CD4-positive, CD25-positive, alpha-beta regulatory T cell (primary cell): Measurements from ENCODE around the gene GAMT. TPM values are rescaled to one million over a fixed set of nuclear protein-coding genes. Genes with fewer than 3 reads are reported as not detected.

ENCODE experiments used
- ATAC-seq, 2 donors: fragments of 150-1000 bp; cut with Tn5 transposase; one replicate each; pipeline ENCODE4 v1.10.0; 2021; ENCODE audit warnings: low read depth in 2 of 2, moderate number of reproducible peaks in 2 of 2, moderate library complexity in 1 of 2
- DNase-seq, 3 donors: peaks; one replicate each; pipeline versions ENCODE4 v3.0.0 to v3.0.0-alpha.2; 2012 to 2022; ENCODE audit warnings: mixed read lengths in 1 of 3
- H3K27ac ChIP-seq: one replicate; pipeline ENCODE4 v1.7.0; 2013; ENCODE audit warnings: mild to moderate bottlenecking, low read length; ENCODE audit not compliant: insufficient read depth, poor library complexity, severe bottlenecking
- H3K27me3 ChIP-seq: one replicate; pipeline ENCODE4 v1.7.0; 2013; ENCODE audit warnings: low read length; ENCODE audit not compliant: control insufficient read depth, insufficient read depth
- H3K36me3 ChIP-seq: one replicate; pipeline ENCODE4 v1.7.0; 2013; ENCODE audit warnings: mild to moderate bottlenecking, low read length, moderate library complexity; ENCODE audit not compliant: control insufficient read depth, insufficient read depth
- H3K4me1 ChIP-seq: 2 replicates; pipeline ENCODE4 v1.7.0; 2013; ENCODE audit warnings: mild to moderate bottlenecking, low read length; ENCODE audit not compliant: insufficient read depth, control insufficient read depth, poor library complexity, severe bottlenecking
- H3K4me3 ChIP-seq: one replicate; pipeline ENCODE4 v1.7.0; 2013; ENCODE audit warnings: low read depth, mild to moderate bottlenecking, low read length, moderate library complexity
- H3K9me3 ChIP-seq, 2 experiments: 1 replicate in 1 of 2; 2 replicates in 1 of 2; pipeline ENCODE4 v1.7.0; 2013; ENCODE audit warnings: low read length in 2 of 2, mild to moderate bottlenecking in 1 of 2, moderate library complexity in 1 of 2; ENCODE audit not compliant: control insufficient read depth in 2 of 2
- H3K27ac Mint-ChIP-seq, 3 donors: one replicate each; pipeline ENCODE4 v1.8.0; 2020 to 2022; ENCODE audit warnings: mild to moderate bottlenecking in 3 of 3, mixed read lengths in 3 of 3, moderate library complexity in 2 of 3
- H3K27me3 Mint-ChIP-seq: one replicate; pipeline ENCODE4 v1.8.0; 2022; ENCODE audit warnings: mild to moderate bottlenecking, mixed read lengths
- H3K36me3 Mint-ChIP-seq: one replicate; pipeline ENCODE4 v1.8.0; 2020; ENCODE audit warnings: mixed read lengths
- H3K4me1 Mint-ChIP-seq, 4 donors: one replicate each; pipeline ENCODE4 v1.8.0; 2020 to 2022; ENCODE audit warnings: mixed read lengths in 4 of 4, mild to moderate bottlenecking in 1 of 4
- H3K4me3 Mint-ChIP-seq, 4 donors: one replicate each; pipeline ENCODE4 v1.8.0; 2020 to 2022; ENCODE audit warnings: mild to moderate bottlenecking in 4 of 4, mixed read lengths in 4 of 4, moderate library complexity in 3 of 4
- H3K9me3 Mint-ChIP-seq, 7 donors: one replicate each; pipeline ENCODE4 v1.8.0; 2020 to 2022; ENCODE audit warnings: mixed read lengths in 7 of 7, mild to moderate bottlenecking in 3 of 7, moderate library complexity in 2 of 7
- polyA plus RNA-seq, 4 donors: library from polyadenylated mRNA; unstranded; fragments of 300-500 nt; fragmentation: Illumina TruSeq; gene quantifications; one replicate each; pipeline ENCODE4 v1.2.3, GENCODE V29; 2021
- total RNA-seq: library from RNA; stranded (reverse); gene quantifications from one replicate; pipeline ENCODE4 v1.2.3, GENCODE V29; 2022

The GAMT gene
- total and polyA plus RNA-seq, 5 donors from 2014 or later, result 6.7 to 20.2 (median 12.9) TPM

DNA sequence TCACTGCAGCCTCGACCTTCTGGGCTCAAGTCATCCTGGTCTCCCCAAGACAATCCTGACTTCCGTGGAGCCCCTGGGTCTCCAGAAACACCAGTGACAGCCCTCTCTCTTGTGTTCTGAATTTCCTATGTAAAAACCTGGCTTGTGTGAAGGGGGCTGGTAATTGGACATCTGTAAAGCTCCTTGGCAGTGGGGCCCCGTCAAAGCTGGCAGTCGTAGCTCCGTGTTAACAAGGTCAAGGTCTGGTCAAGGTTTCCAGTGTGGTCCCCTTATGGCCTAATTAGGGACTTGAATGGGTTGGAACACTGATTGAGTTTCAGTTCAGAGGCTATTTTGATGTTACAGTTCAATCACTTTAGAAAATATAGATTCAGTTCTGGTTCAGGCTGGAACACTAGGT is 50.5 kb downstream of the GAMT start:
- Mint-ChIP-seq H3K9me3 (no peaks in the 10 kb centered on the region), H3K27me3 (peaks cover 4% of the 10 kb centered on the region), H3K4me1 (peaks cover 2 to 11% (median 3%) of the 10 kb centered on the region in 4 donors), H3K4me3 (peak overlapping the region in 1 of 4 donors; percentile 74), H3K27ac (no peak overlapping the region), H3K36me3 (no peaks in the 10 kb centered on the region)
- Histone ChIP-seq H3K36me3 (no peaks in the 10 kb centered on the region), H3K27ac (no peak overlapping the region), H3K4me1 (peaks cover 15% of the 10 kb centered on the region), H3K27me3 (no peaks in the 10 kb centered on the region), H3K4me3 (no peak overlapping the region), H3K9me3 (no peaks in the 10 kb centered on the region)
- DNase-seq (no peak), ATAC-seq (no peak)

DNA sequence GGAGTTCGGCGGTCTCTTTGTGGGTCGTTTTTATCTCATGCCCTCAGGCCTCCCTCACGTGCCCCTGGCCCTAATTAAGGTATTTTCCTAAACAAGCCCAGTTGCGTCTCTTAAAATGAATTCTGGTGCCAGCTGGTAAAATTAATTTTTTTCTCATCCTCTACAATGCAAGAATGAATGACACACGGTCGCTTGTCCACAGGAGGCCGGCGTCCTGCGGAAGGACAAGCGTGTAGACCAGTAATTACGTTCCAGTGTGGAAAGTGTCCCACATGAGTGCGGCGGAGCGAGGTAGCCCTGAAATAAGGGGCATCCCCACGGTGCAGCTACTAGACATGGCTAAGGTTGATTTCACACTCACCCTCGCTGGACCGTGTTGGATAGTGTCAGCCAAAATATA is 52.1 kb downstream of the GAMT start:
- Histone ChIP-seq H3K4me3 (no peak overlapping the region), H3K4me1 (peaks cover 3% of the 10 kb centered on the region), H3K36me3 (no peaks in the 10 kb centered on the region), H3K27me3 (no peaks in the 10 kb centered on the region), H3K27ac (no peak overlapping the region), H3K9me3 (no peaks in the 10 kb centered on the region)
- no peak for ATAC-seq
- Mint-ChIP-seq H3K4me3 (peak overlapping the region in 1 of 4 donors; percentile 29), H3K9me3 (no peaks in the 10 kb centered on the region), H3K27ac (peak overlapping the region in 1 of 3 donors; percentile 54), H3K36me3 (no peaks in the 10 kb centered on the region), H3K27me3 (peaks cover 4% of the 10 kb centered on the region), H3K4me1 (peaks cover 0 to 6% (median 3%) of the 10 kb centered on the region in 4 donors)
- no peak for DNase-seq

Other genes with a start within 250 kb of the GAMT start
- gene SBNO2, start 227.3 kb downstream of the GAMT start, total RNA-seq, result 139 TPM
- 1 to 10 TPM; 2.0 to 5.1 (median 2.7) TPM for gene SBNO2, start 227.3 kb downstream of the GAMT start, polyA plus RNA-seq
- 71.4 TPM for gene STK11, start 195.8 kb downstream of the GAMT start, total RNA-seq
- 10 to 100 TPM; 11.9 to 23.0 (median 17.4) TPM for gene STK11, start 195.8 kb downstream of the GAMT start, polyA plus RNA-seq
- gene CBARP, start 163.5 kb downstream of the GAMT start, total RNA-seq, result 0.12 TPM
- not detected for gene CBARP, start 163.5 kb downstream of the GAMT start, polyA plus RNA-seq
- 124 TPM for gene ATP5F1D, start 159.8 kb downstream of the GAMT start, total RNA-seq
- gene ATP5F1D, start 159.8 kb downstream of the GAMT start, polyA plus RNA-seq, result 100 to 1,000 TPM; 208 to 236 (median 223) TPM
- gene MIDN, start 153.0 kb downstream of the GAMT start, total RNA-seq, result 126 TPM
- gene MIDN, start 153.0 kb downstream of the GAMT start, polyA plus RNA-seq, result 1 to 10 TPM; 1.4 to 3.4 (median 1.8) TPM
- gene CIRBP, start 132.2 kb downstream of the GAMT start, total RNA-seq, result 497 TPM
- 100 to 1,000 TPM; 172 to 243 (median 210) TPM for gene CIRBP, start 132.2 kb downstream of the GAMT start, polyA plus RNA-seq
- 44.2 TPM for gene FAM174C, start 126.0 kb downstream of the GAMT start, total RNA-seq
- 10 to 100 TPM; 72.9 to 91.3 (median 88.4) TPM for gene FAM174C, start 126.0 kb downstream of the GAMT start, polyA plus RNA-seq
- not detected for gene EFNA2, start 115.7 kb downstream of the GAMT start, total RNA-seq
- not detected for gene EFNA2, start 115.7 kb downstream of the GAMT start, polyA plus RNA-seq
- gene NDUFS7, start 17.6 kb downstream of the GAMT start, total RNA-seq, result 58.3 TPM
- gene NDUFS7, start 17.6 kb downstream of the GAMT start, polyA plus RNA-seq, result 100 to 1,000 TPM; 190 to 227 (median 215) TPM
- gene DAZAP1, start 6.0 kb upstream of the GAMT start, total RNA-seq, result 153 TPM
- gene DAZAP1, start 6.0 kb upstream of the GAMT start, polyA plus RNA-seq, result 1 to 10 TPM; 2.4 to 5.3 (median 4.2) TPM
- gene RPS15, start 36.9 kb upstream of the GAMT start, total RNA-seq, result 1,352 TPM
- gene RPS15, start 36.9 kb upstream of the GAMT start, polyA plus RNA-seq, result 1,000 to 10,000 TPM; 2,869 to 3,453 (median 3,084) TPM
- gene APC2, start 48.6 kb upstream of the GAMT start, total RNA-seq, result 0.25 TPM
- under 1 TPM in 2 of 4 donors, not detected in 2; 0.06 to 0.07 TPM for gene APC2, start 48.6 kb upstream of the GAMT start, polyA plus RNA-seq
- gene C19orf25, start 77.7 kb upstream of the GAMT start, total RNA-seq, result 33.4 TPM
- gene C19orf25, start 77.7 kb upstream of the GAMT start, polyA plus RNA-seq, result 10 to 100 TPM; 42.2 to 64.0 (median 54.0) TPM
- 1.3 TPM for gene PCSK4, start 88.8 kb upstream of the GAMT start, total RNA-seq
- gene PCSK4, start 88.8 kb upstream of the GAMT start, polyA plus RNA-seq, result 1 to 10 TPM in 1 of 4 donors, under 1 TPM in 2, not detected in 1; 0.08 to 1.3 (median 0.29) TPM
- gene REEP6, start 89.6 kb upstream of the GAMT start, total RNA-seq, result 1.3 TPM
- 1 to 10 TPM; 1.5 to 3.3 (median 2.6) TPM for gene REEP6, start 89.6 kb upstream of the GAMT start, polyA plus RNA-seq
- 2.1 TPM for gene ADAMTSL5, start 111.5 kb upstream of the GAMT start, total RNA-seq
- gene ADAMTSL5, start 111.5 kb upstream of the GAMT start, polyA plus RNA-seq, result 1 to 10 TPM in 2 of 4 donors, under 1 TPM in 2; 0.29 to 3.3 (median 1.8) TPM
- gene PLK5, start 122.5 kb upstream of the GAMT start, total RNA-seq, result not detected
- not detected for gene PLK5, start 122.5 kb upstream of the GAMT start, polyA plus RNA-seq
- 3.6 TPM for gene MEX3D, start 166.8 kb upstream of the GAMT start, total RNA-seq
- under 1 TPM in 1 of 4 donors, not detected in 3; 0.21 TPM for gene MEX3D, start 166.8 kb upstream of the GAMT start, polyA plus RNA-seq
- gene MBD3, start 191.3 kb upstream of the GAMT start, total RNA-seq, result 39.7 TPM
- gene MBD3, start 191.3 kb upstream of the GAMT start, polyA plus RNA-seq, result 1 to 10 TPM; 4.8 to 6.3 (median 5.6) TPM
- 126 TPM for gene UQCR11, start 203.9 kb upstream of the GAMT start, total RNA-seq
- gene UQCR11, start 203.9 kb upstream of the GAMT start, polyA plus RNA-seq, result 100 to 1,000 TPM; 574 to 819 (median 585) TPM